Stimulated activated CD8-positive, alpha-beta memory T cell treated with anti-CD3 and anti-CD28 coated beads, Interleukin-7, amount 100 ng/mL, for 1 hour (primary cell): ENCODE measurements around the gene NCOA7.
"Not testable (repeated sequence)": the region's sequence is repeated elsewhere in the genome, so short reads cannot be mapped to it uniquely, and the experiment has no call there.

Source experiments
- DNase-seq, 2 donors: peaks; one replicate each; pipeline ENCODE4 v3.0.0-alpha.2; 2020; ENCODE audit warnings: low read depth in 2 of 2

Gene NCOA7

DNA sequence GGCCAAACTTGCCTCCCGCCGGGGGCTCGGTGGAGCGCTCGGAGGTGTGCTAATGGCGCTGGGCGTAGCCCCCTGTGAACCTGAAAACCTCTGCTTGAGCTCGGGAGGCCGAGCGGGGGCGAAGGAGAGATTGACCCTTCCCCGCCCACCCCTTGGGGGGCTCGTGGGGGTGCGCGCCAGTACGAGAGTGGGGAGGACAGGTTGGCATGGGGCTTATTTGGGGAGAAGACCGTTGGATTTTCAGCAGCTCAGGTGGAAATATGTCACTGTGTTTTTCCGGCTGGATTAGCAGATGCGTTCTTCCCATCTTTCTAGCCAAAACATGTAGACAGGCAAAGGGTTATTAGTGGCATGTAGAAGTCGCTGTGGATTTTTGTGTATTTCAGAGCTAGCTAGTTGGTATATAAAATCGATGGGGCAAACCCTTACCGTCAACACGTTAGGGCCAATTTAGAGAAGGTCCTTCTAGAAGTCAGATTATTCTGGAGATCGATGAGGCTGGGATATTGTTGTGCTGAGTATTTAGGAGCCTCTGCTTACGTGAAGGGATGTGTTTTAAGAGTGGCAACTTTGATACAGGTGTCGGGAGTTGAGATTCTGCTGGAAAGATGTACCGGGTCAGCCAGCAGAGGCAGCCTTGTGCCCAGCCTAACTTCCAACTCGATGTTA, 525 bp downstream of the NCOA7 start:
- no peak for DNase-seq

DNA sequence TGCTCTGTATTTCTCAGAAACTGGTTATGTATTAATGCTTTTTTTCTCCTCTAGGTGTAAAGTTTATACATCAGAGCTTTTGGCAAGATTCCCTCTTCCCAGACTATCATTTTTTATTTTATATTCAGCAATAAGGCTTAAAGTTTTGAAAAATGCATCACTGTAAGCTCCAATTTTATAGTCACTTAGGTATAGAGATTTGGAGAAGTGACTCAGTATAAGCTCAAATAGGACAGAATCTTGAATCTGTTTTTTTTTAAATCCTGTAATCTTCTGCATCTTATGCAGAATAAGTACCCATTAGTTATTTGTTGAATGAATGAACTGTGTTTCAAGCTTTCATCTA, 1.0 kb downstream of the NCOA7 start:
- no peak for DNase-seq

DNA sequence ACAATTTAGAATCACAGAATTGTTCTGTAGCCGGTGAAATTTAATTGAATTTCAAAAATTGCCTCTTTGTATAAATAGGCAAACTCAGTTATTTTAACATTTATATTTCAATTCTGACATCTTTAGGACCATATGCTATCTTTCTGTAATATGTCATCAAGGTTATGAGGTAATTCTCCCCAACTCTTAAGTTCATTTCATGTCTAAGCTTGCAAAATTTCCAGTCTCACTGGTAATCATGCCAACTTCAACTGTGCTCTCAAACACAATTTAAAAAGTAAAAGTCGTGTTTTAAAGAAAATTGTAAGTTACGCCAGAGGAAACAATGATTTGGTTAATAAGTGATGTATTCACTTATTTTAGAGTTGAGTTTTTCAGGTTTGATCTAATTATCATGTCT, 1.4 kb downstream of the NCOA7 start:
- DNase-seq: no peak

DNA sequence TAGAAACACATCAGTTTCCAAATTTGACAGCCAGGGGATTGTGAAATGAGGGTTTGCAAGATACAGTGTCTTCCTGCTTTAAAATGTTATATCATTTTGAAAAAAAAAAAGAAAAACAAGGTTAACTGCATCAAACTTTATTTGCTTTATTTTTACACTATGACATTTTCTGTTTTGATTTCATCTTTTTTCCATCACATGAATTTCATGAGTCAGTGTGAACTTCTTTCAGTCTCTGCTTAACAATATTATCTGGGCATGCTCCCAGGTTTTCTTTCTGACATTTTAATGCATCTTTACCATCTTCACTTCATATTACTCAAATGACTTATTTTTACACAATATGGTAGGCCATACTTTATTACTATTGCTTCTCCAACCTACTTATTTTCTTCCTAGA, 1.9 kb downstream of the NCOA7 start:
- DNase-seq: no peak

DNA sequence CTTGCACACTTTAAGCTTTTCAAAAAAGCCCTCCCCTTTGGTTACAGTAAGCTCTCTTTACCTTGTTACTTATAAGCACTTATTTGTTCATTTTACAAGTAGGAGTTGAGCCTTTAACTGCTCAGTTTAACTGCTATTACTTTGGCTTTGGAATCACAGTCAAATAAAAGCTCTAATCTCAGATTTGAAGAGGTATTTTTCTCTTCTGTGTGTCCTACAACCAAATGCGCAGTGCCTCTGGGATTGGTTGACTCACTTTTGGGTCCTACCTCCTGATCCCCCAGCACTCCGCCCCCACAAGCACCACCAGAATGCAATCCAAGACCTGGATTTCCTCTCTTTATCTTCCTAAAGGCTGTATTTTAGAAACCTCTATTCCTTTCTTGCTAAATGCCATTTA, 2.5 kb downstream of the NCOA7 start:
- no peak for DNase-seq

DNA sequence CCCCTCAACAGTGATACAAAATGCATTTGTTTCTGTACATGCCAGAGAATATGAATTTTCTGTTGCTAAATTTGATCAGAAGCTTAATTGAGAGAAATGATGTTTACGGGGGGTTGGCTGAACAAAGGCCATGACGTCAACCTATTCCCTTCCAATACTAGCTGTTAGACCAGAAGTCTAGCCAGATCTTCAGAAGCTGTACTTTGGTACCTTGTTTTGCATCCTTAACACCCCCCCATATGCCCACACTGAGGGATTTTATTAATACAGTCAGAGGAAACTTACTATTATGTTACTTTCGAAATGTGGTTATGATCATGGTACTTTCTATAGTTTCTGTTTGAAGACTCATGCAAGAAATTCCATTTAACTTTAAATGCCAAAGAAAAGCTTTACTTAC, 3.1 kb downstream of the NCOA7 start:
- DNase-seq: no peak

DNA sequence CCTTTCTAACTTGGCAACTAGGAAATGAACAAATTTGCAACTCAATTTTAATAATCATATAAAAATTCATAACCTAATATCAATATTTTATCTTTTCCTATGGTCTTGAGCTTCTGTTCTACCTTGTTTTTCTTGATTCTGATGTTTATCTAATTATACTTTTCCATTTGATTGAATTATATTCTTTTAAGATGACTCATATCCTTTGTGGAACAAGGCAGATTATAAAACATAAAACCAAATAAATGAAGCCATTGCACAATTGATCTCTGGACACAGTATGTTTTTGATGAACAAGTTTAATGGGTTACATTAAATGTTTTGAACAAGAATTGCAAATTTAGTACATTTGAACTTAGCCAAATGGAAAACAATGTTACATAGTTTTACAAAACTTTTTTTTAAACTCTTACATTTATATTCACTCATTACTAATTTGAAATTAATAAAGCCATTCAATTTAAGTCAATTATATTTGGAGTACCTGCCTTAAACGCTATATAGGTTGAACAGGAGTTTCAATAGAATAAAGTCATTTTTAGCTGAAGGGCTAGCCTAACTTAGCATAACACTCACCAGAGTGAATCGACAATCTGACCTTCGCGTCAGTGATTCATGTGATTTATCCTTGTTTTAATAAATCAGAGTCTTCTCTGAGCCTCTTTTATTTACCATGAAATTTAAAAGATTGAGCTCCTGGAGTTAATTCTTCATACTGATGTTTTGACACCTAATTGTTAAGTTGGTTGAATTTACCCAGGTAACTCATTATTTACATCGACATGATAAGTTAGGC, 3.8 kb downstream of the NCOA7 start:
- DNase-seq: no peak

DNA sequence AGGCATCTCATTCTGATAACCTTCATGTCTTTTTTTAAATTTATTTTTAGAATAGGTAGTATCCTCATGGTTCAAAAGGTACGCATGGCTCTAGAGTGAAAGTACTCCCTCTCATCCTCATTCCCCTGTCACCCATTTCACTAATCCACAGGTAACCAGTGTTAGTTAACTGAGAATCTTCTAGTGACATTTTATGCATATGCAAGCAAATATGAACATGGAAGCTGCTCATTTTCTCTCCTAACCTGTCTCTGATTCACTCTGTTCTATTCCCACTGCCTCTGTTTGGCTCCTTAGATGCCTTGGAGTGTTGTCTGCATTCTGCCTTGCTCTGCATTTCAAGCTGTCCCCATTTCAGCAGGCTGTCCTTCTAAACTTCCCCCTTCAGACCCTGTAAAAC, 4.5 kb downstream of the NCOA7 start:
- DNase-seq: no peak

DNA sequence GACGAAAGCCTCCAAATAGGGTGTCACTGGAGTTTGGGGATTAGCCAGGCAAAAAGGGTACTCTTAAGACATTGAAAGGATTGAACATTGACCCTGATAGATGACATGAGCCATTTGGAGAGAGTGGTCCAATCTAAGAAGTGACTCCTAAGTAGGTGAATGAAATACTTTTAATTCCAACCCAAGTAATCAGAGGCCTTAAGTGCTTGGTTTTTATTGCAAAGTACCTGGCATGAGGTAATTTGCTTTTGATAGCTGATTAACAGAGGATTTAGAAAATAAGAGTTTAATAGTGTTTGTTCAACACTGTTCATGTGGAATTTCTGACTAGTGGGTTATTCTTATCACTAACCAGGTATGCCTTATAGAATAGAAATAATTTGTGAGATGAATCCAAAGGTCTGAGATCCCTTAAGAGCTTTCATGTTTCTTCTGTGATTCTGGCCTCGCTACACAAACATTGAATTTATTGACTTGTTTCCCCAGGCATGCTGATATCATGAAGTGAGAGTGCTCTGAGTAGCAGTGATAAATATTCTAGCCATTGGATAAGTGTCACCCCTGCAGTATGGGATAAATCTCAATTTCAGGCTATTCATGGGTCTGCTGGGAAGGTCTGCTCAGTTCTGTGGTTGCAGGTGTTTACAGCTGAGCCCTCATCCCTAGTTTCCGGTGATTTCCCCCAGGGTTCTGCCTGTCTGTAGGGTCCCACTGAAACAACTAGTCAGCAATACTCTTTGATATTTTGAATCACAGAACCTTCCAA, 6.5 kb downstream of the NCOA7 start:
- no peak for DNase-seq

DNA sequence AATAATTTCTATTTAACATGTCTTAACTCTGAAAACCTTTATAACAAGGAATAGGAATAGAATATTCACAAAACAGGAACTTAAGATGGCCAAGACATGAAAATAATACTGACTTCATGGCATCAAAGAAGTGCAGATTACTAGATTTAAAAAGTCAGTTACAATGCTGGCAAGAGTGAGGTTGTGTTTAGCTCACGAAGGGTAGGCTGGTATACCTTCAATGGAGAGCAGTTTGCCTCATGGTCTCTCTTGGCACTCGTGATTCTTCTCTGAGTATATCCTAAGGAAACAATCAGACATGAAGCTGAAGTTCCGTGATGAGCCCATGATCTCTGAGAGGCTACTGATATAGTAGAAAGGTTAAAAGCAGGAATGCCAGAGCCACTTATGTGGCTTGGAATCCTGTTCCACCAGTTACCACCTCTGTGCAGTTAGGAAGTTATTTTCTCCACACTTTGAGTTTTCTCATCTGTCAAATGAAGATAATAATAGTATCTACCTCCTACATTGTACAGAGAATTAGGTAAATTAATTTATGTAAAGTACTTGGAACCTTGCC, 7.2 kb downstream of the NCOA7 start:
- no peak for DNase-seq

DNA sequence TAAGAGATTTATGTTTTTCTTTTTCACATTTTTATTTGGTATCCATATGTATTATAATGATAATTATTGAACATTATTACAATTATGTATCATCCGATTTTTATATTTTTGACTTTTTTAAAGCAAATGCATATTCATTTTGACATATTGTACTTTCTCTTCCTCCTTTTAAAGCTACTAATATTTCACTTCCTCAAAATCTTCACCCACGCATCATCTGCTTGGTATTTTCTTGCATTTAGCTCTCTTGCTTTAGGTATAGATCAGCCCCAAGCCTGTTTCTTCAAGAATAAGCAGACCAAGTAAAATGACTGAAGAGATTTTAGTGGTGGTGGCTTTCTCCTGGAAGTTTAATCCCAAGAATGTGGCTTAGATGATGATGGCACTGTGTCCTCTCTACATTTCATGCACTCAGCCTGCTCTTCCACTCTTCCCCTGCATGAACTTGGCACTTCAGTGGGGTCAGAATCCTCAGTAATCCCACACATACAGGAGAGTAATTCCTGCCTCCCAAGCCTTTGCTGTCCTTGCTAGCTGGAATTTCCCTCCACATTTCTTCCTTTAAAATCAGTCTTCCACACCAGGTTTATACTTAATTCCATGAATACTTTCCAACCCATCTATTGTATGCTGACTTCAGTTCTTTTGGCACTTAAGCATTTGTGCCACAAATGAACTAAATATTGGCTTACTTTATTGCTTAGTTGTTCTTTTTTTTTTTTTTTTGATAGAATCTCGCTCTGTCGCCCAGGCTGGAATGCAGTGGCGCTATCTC, 8.2 kb downstream of the NCOA7 start:
- DNase-seq: no peak

DNA sequence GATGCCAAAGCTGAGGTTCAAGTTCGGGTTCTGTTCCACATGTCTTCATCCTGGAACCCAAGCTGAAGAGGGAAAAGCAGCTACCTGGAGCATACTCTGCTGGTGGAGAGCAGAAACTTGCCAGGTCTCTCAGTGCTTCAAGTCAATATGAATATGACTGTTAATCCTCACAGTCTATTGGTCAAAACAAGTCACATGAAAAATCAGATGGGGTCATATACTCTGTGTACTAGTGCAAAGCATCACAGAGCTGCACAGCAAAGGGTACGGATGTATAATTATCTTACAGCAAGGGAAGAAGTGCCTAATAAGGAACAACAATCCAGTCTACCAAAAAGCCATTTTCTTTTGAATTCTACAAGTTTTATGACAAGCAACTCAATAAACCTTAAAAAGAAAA, 11.6 kb downstream of the NCOA7 start:
- DNase-seq: no peak

DNA sequence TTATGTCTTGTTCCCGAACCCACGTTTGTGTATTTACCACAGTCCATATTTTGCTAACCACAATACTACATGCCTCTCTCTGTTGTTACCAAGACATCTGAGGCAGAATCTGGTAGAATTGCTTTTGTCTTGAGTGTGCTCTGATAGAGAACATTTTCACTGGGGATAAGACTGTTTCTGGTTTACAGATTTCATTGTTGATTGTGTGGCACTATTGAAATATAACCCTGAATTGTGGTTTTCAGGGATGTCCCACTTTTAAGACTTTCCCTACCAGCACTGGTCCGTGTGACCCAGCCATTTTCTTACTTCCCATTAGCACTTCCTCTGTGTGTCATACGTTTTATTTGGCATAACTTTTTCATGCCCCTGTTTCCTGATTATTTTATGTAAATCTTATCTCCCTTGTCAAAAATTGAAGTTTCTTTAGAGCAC, 12.2 kb downstream of the NCOA7 start:
- no peak for DNase-seq

DNA sequence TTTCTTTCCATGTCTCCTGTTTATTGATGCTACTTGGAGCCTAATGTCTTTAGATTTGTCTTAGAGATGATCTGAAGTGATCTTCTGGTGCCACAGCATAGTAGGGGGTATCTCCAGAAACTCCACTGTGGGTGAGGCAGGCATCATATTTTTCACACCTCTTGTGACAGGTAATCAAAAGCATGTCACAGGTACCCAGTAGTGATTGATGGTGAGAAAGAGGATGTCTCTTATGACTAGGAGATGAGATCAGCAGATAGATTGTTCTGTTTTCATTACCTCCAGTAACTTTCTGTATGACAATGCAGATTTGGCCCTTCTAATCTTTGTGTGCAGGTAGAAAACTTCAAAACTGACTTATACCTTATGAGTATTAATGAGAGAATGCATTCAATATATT, 13.5 kb downstream of the NCOA7 start:
- DNase-seq: no peak

DNA sequence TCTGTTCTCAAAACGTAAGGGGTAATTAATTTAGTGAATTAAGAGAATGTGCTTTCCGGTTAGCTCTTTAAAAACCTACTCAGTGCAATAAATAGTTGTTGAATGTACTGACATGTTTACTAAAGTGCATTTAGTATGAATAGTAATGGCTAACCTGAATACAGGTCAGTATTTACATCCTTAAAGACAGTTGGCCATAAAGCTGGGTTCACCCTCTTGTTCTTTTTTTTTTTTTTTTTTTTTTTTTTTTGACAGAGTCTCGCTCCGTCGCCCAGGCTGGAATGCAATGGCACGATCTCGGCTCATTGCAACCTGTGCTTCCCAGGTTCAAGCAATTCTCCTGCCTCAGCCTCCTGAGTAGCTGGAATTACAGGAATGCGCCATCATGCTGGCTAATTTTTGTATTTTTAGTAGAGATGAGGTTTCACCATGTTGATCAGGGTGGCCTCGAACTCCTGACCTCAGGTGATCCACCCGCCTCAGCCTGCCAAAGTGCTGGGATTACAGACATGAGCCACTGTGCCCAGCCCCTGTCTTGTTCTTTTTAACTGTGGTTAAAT, 14.2 kb downstream of the NCOA7 start:
- DNase-seq: not testable (repeated sequence)

DNA sequence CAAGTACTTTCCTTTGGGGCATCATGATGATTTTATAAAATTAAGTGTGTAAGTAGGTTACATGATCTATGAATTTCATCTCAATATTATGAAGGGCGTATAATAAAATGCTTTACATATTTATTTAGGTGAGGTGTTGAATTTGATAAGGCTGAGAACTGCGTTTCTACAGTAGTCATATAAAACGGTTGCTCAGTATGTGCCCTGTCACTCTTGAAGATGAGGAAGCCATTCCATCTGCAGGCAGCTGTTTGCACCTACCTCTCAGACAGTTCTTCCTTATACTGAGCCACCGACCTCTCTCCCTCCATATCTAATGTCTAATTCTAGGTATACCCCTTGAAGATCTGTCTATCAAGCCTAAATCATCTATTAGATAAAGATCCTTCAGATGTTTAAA, 16.1 kb downstream of the NCOA7 start:
- DNase-seq: no peak

DNA sequence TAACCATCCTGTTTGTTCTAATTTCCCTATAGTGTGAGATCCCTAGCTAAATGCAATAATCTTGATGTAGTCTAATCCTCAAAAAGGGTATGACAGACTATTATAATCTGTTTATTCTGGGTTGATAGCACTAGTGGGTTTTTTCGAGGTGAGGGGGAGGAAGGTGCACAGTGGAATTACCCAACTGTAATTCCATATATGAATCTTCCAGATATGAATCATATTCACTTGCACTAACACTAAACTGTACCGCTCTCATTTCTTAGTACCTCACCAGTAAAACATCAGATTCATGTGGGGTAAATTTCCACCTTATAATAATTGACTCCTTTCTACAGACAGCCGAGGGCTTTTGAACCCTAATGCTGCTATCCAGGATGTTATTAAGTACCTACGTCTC, 16.5 kb downstream of the NCOA7 start:
- no peak for DNase-seq

DNA sequence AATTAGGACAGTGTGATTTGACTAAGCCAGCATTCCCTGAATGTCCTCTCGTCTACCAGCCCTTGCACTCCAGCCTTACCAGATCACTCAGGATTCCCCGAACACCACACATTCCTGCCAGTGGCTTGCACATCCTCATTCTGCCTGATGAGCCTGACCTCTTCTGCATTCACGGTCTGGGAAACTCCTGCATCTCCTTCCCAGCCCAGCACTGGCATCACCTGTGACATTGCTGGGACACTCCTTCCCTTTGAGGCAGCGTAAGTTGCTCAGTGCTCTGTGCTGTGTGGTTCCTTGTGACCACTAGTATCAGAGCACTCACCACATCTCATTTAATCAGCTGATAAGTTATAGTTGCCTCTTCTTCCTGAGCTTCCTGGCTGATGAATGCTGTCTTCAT, 17.3 kb downstream of the NCOA7 start:
- no peak for DNase-seq

DNA sequence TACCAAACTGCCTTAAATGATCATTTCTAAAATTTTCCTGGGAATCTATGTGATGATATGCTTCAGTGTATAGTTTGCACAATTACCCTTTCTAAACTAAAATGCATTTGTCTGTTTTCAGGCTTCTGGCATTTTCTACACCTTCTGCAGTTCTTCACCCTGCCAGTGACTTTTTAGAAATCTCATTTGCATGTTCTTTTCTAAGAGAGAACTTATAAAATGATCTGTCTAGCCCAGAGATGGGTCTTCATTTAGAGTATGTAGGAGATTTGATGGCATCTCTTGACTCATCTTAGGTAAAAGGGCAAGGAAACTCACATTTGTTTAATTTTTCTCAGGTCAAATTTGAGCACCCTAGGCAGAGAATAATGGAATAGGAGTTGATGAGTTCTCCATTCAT, 17.8 kb downstream of the NCOA7 start:
- DNase-seq: no peak

DNA sequence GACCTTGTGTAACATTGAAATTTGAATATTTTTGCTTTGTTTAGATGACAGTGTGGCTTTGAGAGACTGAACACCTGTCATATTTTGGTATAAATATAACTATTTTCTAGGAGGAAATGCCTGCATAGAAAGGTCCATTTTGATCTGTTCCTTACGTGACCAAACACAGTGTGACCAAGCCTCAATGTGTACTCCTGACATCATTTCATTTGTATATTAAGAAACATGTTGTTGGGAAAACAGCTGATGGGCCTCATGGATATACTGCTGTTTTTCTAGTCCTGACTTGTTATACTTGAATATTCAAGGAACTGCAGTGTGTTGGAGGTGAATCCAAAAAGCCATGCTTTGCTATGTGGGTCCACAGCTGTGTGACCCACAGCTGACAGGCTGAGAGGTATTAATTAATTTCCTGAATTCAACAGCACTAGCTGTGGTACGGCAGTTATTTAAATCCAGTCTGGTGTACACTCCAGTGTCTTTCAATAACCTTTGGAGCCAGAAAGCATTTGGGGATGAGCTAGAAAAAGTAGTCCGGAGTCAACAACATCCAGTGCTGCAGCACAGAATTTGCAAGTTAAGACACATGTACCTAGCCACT, 18.9 kb downstream of the NCOA7 start:
- DNase-seq: no peak

DNA sequence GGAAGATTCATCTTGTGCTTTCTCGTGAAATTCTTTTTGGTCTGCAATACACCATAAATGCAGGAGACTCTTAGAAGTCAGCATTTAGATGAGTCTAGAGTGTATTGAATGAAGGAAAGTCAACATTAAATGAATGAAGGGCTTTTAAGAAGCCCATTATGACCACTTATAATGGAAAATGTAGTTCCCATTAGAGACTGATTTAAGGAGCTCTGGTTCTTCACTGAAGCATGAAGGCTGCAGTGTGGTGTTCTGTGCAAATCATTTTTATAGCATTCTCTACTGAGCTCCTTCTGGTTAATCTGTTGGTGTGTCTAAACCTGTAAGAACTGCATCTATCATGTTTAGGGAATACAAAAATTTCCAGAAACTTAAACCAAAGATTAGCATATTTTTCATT, 19.7 kb downstream of the NCOA7 start:
- DNase-seq: no peak
